Cardiac fibroblast (primary cell): ENCODE measurements around the gene TBATA.

Source experiments
- DNase-seq, 2 donors: peaks; one replicate each; pipeline versions ENCODE4 v3.0.0 to v3.0.0-alpha.2; 2010; ENCODE audit warnings: low read depth in 2 of 2
- H3K4me3 ChIP-seq, 2 donors: replicated peaks in 1 of 2; 1 replicate in 1 of 2; 2 replicates in 1 of 2; pipeline ENCODE4 v1.5.1; 2011; ENCODE audit warnings: low read depth in 2 of 2, low read length in 2 of 2, mild to moderate bottlenecking in 2 of 2, moderate library complexity in 1 of 2
- CTCF ChIP-seq: IDR thresholded peaks from one replicate; pipeline ENCODE4 v1.5.1; 2011; ENCODE audit warnings: low read depth, mild to moderate bottlenecking, low read length, inconsistent platforms

TBATA gene

GRCh38 chr10:70762441-70763175 lies 22.6 kb downstream of the TBATA start:
- H3K4me3 ChIP-seq = no peak overlapping the region
- TF ChIP-seq CTCF = no peak
- DNase-seq = no peak

DNA sequence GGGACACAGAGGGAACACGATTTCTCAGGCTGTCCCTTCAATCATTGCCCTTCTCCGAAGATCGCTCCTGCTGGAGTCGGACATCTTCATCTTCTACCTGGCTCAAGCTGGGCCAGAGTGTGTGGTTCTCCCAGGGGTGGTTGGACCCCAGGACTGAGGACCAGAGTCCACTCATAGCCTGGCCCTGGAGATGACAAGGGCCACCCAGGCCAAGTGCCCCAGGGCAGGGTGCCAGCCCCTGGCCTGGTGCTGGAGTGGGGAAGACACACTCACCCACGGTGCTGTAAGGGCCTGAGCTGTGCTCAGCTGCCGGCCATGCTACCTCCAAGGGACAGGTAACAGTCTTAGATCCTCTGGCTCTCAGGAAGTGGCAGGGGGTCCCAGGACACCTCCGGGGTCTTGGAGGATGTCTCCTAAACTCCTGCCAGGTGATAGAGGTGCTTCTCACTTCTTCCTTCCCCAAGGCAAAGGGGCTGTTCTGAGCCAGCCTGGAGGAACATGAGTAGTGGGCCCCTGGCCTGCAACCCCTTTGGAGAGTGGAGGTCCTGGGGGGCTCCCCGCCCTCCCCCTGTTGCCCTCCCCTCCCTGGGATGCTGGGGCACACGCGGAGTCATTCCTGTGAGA lies 23.3 kb downstream of the TBATA start:
- no peak for DNase-seq
- no peak for TF ChIP-seq CTCF
- H3K4me3 ChIP-seq = no peak overlapping the region

- DNase-seq = peak in 1 of 2 donors; percentile 50
- peak; percentile 15 for TF ChIP-seq CTCF
- no peak overlapping the region for H3K4me3 ChIP-seq
Observed at GRCh38 chr10:70761031-70761601, 24.1 kb downstream of the TBATA start.

DNA sequence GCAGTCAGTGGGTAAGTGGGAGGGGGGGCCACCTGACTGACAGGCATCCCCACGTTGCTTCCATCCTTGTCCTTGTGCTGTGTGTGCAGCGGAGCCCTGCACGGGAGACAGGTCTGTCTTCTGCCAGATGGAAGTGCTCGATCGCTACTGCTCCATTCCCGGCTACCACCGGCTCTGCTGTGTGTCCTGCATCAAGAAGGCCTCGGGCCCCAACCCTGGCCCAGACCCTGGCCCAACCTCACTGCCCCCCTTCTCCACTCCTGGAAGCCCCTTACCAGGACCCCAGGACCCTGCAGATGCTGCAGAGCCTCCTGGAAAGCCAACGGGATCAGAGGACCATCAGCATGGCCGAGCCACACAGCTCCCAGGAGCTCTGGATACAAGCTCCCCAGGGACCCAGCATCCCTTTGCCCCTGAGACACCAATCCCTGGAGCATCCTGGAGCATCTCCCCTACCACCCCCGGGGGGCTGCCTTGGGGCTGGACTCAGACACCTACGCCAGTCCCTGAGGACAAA lies 24.8 kb downstream of the TBATA start:
- DNase-seq = no peak
- TF ChIP-seq CTCF = no peak
- H3K4me3 ChIP-seq = no peak overlapping the region

DNA sequence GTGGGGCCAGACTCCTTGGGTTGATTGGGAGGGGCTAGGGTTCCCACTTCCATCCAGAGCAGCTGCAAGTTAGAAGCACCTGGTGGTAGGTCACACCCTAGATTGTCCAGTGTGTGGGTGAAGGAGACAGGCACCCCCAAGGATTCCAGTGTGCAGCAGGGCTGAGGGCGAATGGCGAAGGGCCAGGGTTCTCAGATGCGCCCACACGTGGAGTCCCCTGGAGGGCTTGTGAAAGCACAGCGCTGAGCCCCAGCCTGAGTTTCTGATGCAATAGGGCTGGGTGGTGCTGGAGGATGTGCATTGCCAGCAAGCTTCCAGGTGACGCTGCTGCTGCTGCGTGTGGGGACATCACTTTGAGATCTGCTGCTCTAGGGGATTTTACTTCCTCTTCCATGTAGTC lies 25.4 kb downstream of the TBATA start:
- TF ChIP-seq CTCF = no peak
- no peak for DNase-seq
- H3K4me3 ChIP-seq = no peak overlapping the region

DNA sequence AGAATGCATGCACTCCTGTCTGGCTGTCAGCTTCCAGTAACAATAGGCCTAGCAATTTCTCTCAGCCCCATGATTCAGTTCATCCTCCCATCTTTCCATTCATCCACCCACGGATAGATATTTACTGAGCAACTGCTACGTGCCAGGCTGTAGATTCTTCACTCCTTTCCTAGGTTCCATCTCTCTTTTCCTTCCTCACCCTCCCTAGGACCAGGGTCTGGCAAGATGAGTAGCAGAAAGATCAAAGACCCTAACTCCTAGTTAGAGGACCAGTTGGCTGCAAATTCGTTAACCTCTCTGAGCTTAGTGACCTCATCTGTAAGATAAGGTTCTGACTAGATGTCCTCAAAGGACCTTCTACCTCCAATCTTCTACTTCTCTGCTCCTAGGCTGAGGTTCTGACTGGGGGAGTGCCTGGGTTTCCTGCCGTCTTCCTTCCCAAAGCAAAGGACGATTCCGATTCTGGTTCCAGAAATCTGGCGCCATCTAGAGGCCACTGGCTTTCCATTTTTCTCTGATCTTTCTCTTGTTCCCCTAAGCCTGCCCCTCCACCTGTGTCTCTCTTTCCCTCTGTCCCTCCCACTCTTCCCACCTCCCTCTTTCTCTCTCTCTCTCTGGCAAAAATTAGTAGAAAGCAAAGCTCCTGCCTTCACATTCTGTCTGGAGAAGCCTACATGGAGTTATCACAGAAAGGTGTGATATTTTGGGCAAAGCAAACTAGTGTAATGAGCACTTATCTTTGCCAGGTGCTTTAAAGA lies 26.2 kb downstream of the TBATA start:
- H3K4me3 ChIP-seq = no peak overlapping the region
- peak; percentile 76 for TF ChIP-seq CTCF
- peak; percentile 82 to 84 for DNase-seq
